A172 (cell line): ENCODE measurements around the gene USF3. TPM values are rescaled to one million over a fixed set of nuclear protein-coding genes. Genes with fewer than 3 reads are reported as not detected.
"Not testable (repeated sequence)": the region's sequence is repeated elsewhere in the genome, so short reads cannot be mapped to it uniquely, and the experiment has no call there.

Source experiments
- DNase-seq: peaks from one replicate; pipeline ENCODE4 v3.0.0-alpha.2; 2015; ENCODE audit warnings: low spot score
- total RNA-seq: library from RNA; depleted of rRNA; stranded (reverse); fragments of >200 nt; shearing (Covaris generic); gene quantifications from 2 replicates; pipeline ENCODE4 v1.2.3, GENCODE V29; 2014

USF3 gene
- total RNA-seq, 1 experiment from 2014 or later = 6.6 TPM

DNA sequence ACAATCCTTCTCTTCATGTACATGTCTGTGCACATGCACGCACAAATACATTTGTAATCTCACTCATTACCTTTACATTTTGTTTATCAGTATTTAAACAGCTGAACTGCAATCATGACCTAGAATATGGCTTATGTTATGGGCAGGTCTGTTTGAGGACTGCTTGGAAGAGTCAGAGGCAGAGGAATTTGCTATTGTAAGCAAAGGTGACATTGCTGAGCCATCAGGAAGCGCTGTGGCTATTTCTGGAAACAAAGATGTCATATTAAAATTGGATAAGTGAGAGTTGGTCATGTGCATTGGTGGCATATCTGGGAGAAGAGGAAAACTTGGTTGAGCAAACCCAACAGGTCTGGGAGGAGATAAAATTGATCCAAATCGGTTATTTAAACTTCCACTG is 41.6 kb downstream of the USF3 start:
- no peak for DNase-seq

- no peak for DNase-seq
Measured at GRCh38 chr3:113654310-113654709, 42.1 kb downstream of the USF3 start.

GRCh38 chr3:113649174-113649845 is 47.1 kb downstream of the USF3 start:
- DNase-seq = no peak

GRCh38 chr3:113648524-113648923 is 47.9 kb downstream of the USF3 start:
- DNase-seq = no peak

GRCh38 chr3:113643583-113643982 is 52.9 kb downstream of the USF3 start:
- DNase-seq = no peak

- no peak for DNase-seq
Measured at GRCh38 chr3:113638910-113639309, 57.5 kb downstream of the USF3 start.

- DNase-seq = no peak
Measured at GRCh38 chr3:113637756-113638155, 58.7 kb downstream of the USF3 start.

DNA sequence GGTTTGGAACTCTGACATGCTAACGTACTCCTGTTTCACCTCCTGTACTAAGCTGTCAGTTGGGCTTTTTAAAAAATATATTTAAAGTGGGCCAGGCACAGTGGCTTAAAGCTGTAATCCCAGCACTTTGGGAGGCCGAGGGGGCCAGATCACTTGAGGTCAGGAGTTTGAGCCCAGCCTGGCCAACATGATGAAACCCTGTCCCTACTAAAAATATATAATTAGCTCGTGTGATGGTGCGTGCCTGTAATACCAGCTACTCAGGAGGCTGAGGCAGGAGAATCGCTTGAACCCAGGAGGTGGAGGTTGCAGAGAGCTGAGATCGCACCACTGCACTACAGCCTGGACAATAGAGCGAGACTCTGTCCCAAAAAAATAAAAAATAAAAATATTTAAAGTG is 60.4 kb downstream of the USF3 start:
- not testable (repeated sequence) for DNase-seq

- DNase-seq = no peak
Measured at GRCh38 chr3:113634782-113635474, 61.5 kb downstream of the USF3 start.

DNA sequence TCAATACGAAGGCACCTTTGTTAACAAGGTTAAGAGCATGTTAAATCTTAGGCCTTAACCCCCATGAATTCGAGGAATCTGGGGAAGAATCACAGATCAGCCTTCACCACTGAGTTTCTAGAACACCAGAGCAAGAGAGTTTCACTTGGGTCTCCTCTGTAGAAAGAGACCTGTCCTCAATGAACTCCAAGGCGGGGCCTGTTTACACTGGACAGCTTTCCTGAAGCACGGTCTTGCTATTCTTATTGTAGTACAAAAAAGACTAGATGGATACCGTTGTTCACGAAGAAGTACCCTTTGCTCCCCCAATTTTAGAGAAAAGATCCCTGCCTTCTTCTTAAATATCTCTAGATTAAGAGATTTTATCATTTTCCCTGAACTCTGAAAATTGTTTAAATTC is 64.9 kb downstream of the USF3 start:
- no peak for DNase-seq

DNA sequence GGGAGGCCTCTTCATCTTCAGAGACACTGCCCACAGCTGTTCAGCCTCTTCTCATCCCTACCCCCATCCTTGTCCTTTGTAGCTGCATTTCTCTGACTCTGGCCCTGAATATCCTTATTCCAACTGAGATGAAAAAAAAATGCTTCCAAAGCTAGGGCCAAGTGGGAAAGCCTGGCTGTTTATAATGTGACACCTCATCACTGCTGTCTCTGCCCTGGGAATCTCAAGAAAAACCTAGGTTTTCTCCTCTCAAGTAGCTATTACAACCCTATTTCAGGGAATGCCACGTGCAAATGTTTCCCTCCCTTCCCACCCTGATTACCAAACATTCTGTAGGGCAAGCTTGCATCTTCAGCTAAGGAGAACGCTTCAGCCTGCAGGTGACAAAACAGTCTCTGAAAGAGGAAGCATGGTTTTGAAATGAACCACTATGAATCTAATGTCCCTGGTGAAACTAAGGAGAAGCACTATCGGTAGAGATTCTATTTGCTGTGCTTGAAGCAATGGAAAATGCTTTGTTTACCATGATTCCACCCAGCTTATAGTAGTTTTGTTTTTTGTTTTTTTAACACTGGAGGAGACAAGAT is 65.4 kb downstream of the USF3 start:
- DNase-seq = no peak

DNA sequence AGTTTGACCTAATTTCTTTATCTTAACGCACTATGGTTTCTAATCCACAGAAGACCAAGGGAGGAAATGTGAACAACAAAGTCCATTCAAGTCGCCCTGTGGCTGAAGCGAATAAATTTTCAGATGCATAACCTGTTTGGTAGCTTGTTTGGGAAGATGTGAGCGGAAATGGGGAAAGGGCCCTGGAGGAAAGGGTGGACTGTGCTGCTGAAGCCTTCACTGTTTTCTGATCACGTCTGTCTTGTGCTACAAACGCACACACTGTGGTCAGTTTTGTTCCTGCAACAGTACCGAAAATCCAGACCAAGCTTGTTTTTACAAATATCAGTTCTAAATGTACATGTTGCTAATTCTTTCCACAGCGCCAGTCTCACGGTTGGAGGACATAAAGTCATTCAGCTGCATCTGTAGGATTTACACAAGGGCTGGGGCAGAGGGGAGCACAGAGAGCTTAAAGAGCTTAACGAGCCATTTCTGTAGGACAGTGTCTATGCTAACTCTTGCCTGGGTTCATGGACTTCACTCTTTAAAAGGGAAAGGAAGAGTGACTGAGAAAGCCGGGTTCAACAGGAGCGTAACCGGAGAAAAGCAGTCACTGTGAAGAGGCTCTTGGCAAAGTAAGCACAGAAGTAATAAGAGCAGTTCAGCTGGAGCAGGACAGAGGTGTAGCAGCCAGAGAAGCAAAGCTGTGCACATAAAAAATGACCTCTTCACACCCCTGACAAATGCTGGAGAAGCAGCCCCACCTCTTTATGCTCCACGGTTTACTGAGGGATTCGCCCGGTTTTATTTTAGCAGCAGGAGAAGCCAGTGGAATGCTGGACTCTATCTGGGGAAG is 66.6 kb downstream of the USF3 start:
- no peak for DNase-seq

DNA sequence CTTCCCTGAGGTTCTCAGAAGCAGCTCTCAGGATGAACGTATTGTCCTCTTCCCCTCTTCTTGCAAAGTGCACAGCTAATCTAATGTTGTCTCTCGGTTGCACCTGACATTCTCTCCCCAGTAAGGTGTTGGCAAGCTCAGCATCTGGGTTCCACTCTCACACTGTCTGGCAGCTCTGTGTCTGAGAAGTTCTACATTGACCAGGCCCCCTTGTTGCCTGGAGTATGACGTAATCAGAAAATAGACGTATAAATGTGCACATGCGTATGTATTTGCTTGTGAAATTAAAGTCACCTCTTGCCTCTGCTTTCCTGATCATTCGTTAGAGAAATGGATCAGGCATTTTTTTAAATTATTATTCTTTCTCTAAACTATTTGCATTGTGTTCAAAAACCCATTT is 67.7 kb downstream of the USF3 start:
- DNase-seq = no peak

- no peak for DNase-seq
Measured at GRCh38 chr3:113628316-113628715, 68.1 kb downstream of the USF3 start.

DNA sequence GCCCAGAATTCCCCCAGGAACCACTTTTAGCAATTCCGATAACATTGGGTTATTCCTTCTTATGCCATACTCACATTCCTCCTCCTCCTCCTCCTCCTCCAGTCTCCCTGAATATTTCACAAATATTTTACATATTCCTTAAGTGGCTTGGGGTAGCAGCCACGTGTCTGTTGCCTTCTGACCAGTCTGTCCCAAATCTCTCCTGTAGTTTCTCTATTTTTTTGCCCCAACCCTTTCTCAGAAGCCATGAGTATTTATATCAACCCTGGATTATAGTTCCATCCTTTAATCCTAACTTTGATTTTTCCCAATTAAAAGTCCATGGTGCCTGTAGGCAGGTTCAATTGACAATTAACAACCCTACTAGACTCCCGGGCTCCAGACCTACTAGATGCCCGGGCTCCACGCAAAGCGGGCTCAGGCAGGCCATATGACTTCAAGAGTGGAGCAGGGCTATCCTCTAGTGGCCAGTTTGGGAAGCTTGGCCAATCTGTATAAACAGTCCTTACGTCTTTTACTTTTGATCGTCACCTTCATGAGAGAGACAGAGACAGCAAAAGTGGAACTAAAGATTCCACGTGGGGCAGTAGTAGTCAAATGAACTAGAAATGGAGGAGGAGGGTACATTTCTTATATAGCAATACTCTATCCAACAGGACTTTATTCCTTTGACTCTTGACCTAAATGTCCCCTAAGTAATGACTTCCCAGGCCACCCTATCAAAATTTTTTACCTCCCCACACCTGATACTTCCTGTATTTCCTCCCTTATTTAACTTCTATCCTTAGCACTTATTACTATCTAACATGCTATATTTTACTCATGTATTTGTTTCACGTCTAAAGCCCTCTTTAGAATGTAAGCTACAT is 69.7 kb downstream of the USF3 start:
- peak; percentile 72 for DNase-seq

- no peak for DNase-seq
Measured at GRCh38 chr3:113625834-113626233, 70.6 kb downstream of the USF3 start.

DNA sequence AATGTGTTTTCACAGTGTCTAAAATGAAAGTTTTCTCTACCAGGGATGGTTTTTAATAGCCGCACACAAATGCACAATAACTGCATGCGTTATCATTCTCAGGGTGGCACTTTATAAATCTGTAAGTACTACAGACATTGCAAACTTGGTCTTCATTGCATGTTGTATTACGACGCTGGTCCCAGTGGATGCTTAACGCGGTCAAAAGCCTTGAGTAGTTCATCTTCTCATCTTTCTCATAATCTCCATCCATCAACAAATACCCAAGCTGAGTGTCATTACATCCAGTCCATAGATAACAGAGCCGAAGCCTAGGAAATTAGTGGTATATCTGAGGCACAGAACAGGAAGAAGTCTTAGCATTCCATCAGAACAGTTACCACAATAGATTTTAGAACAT is 72.6 kb downstream of the USF3 start:
- DNase-seq = no peak

DNA sequence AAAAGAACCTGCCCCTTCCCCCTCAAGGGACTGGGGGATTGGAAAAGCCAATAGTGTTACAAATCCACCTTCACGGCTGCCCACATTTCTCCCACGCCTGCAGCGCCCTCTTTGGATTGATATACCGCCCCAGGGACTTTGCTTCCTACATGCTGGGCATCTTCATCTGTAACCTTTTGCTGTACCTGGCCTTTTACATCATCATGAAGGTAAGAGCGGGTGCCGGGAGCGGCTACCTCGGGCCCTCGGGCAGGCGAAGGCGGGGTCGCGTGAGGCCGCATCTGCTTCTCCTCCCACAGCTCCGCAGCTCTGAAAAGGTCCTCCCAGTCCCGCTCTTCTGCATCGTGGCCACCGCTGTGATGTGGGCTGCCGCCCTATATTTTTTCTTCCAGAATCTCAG is 73.1 kb downstream of the USF3 start:
- DNase-seq = no peak

GRCh38 chr3:113620091-113620490 is 76.4 kb downstream of the USF3 start:
- DNase-seq = no peak

DNA sequence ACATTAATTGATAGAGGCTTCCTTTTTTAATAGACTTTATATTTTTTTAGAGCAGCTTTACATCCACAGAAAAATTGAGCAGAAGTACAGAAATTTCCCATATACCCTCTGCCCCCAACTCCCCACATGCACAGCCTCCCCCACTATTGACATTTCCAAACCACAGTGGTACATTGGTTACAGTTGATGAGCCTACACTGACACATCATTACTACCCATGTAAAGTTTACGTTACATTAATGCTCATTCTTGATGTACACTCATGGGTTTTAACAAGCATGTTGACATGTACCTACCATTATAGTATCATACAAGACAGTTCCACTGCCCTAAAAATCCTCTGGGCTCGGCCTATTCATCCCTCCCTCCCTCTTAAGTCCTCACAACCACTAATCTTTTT is 78.7 kb downstream of the USF3 start:
- no peak for DNase-seq

GRCh38 chr3:113615976-113616375 is 80.5 kb downstream of the USF3 start:
- no peak for DNase-seq
